ENCODE measurements around the gene ARIH2.

ARIH2 gene

GRCh38 chr3:49012441-49013017 lies 93.9 kb downstream of the ARIH2 start:
- no peak for TF ChIP-seq GATA3 (IDR thresholded peaks at IDR 0.05; ENCODE audit: low read depth, low read length)
- no peak for TF ChIP-seq GATA2 (IDR thresholded peaks at IDR 0.05; ENCODE audit: low read depth, low read length)

- TF ChIP-seq GATA2 (IDR thresholded peaks at IDR 0.05; ENCODE audit: low read depth, low read length), result no peak
- no peak for TF ChIP-seq GATA3 (IDR thresholded peaks at IDR 0.05; ENCODE audit: low read depth, low read length)
Observed at GRCh38 chr3:49013113-49013737, 94.6 kb downstream of the ARIH2 start.

- no peak for TF ChIP-seq GATA3 (IDR thresholded peaks at IDR 0.05; ENCODE audit: low read depth, low read length)
- TF ChIP-seq GATA2 (IDR thresholded peaks at IDR 0.05; ENCODE audit: low read depth, low read length), result no peak
Observed at GRCh38 chr3:49013738-49014660, 95.4 kb downstream of the ARIH2 start.

GRCh38 chr3:49015072-49015471 lies 96.4 kb downstream of the ARIH2 start:
- TF ChIP-seq GATA2 (IDR thresholded peaks at IDR 0.05; ENCODE audit: low read depth, low read length) (no peak), GATA3 (IDR thresholded peaks at IDR 0.05; ENCODE audit: low read depth, low read length) (no peak)

GRCh38 chr3:49015765-49016164 lies 97.1 kb downstream of the ARIH2 start:
- TF ChIP-seq GATA2 (IDR thresholded peaks at IDR 0.05; ENCODE audit: low read depth, low read length), result no peak
- TF ChIP-seq GATA3 (IDR thresholded peaks at IDR 0.05; ENCODE audit: low read depth, low read length), result no peak

DNA sequence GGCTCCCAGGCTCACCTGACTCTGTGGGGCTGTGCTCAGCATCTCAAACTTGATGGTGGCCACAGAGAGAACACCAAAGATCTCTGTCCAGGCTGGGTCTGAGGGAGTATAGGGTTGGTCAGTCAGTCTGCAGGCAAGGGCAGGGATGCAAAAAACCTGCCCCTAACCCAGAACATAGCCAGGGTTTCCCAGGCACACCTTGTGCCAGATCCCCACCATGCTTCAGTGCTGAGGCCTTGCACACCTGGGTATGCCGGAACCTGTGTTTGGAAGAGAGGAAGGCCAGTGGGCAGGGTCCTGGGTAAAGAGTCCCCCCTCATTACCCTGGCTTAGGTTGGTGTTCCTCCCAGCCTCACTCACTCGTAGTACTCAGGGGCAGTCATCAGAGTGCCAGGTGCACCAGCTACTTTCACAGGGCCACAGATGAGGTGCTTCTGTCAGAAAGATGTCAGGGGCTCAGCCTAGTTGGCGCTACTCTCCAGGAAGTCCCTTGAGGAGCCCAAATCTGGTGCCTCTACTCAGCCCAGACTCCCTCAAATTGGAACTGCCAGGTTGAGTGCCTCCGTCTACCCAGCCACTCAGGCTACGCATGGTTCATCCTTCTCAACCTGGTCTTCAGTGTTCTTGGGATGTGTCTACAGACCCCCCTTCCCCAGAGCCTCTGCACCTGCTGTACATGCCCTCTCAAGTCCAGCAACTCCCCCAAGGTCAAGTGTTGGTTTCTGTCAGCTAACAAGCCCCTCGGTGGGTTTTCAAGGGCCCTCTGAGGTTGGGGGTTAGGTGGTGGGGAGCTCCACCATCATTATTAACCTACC lies 98.0 kb downstream of the ARIH2 start:
- TF ChIP-seq GATA2 (IDR thresholded peaks at IDR 0.05; ENCODE audit: low read depth, low read length) (no peak), GATA3 (IDR thresholded peaks at IDR 0.05; ENCODE audit: low read depth, low read length) (no peak)

DNA sequence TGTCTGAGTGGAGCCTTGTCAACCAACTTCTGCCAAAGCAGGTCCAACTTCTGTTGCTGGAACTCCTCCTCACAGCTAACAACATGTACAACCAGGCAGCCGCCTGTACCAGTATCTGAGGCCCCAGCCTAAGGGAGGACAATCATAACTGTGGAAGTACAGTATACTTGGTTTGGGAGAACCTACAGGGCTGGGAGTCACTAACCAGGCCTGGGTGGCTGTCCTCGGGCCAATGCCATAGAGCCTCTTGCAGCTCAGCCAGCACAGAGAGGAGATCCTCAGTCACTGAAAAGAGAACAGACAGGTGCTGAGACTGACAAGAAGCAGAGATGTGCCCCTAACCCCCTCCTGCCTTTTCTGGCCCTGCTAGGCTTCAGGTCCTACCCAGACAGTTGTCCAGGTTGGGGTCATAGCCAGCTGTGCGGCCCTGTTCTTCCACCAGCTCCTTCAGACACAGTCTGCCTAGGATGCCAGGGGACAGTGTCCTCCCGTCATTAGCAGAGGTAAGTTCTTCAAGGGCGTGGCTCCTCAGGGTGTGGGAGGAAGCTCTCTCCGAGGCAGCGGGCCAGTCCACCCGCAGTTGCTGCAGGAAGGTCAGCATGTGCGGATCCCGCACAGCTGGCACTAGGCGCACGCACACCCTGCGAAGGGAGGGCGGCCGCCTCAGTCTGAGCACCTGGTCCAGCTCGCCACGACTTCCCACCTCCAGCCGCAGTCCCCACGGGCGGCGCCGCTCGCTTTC lies 98.8 kb downstream of the ARIH2 start:
- TF ChIP-seq GATA2 (IDR thresholded peaks at IDR 0.05; ENCODE audit: low read depth, low read length), result no peak
- TF ChIP-seq GATA3 (IDR thresholded peaks at IDR 0.05; ENCODE audit: low read depth, low read length), result no peak

DNA sequence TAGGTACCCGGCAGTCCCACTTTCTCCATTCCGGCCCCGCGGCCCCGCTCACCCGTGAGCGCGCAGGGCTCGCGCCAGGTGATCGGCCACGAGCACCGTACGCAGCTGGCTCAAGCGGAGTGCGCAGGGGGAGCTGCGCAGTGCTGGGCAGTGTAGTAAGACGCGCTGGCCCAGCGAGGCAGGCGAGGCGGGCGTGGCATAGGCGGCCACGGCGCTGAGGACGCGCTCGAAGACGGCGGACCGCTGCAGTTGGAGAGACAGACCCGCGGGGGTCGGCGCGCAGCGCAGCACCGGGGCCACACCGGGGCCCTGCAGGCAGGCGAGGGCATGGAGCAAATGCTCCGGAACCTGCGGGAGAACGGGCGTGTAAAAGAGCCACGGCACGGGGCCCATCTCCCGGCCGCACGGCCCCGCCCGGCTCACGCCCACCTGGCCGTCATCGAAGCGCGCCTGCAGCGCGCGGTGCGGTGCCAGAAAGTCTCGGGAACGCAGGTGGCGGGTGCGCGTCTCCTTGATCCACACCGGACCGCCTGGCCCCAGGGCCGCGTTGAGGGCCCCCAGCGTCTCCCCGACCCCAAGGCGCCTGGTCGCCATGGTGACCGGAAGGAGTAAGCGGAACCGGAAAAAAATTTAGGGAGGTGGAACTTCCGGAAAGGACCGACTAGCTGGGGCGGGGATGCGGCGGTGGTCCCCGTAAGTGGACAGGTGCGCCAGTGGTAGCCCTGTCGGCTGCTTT lies 99.5 kb downstream of the ARIH2 start, which contains the start of gene DALRD3:
Gene DALRD3 (minus strand): TSS at position 610 of the 736 bp plus-strand sequence. CDS start 16 bp downstream, at position 594.
- no peak for TF ChIP-seq GATA3 (IDR thresholded peaks at IDR 0.05; ENCODE audit: low read depth, low read length)
- no peak for TF ChIP-seq GATA2 (IDR thresholded peaks at IDR 0.05; ENCODE audit: low read depth, low read length)

DNA sequence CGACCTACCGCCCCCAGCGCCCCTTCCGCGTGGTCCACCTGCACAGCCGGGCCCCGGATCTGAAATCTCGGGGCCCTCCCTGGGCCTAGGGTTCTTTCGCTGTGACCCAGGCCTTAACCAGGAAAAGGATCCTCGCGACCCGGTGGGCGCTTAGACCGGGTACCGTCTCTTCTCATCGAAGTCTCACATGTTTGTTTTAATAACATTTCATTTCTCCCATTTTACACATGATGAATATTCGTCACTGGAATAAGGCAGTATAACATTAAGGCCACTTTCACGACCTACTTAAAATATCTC lies 100.0 kb downstream of the ARIH2 start:
- TF ChIP-seq GATA2 (IDR thresholded peaks at IDR 0.05; ENCODE audit: low read depth, low read length), result no peak
- no peak for TF ChIP-seq GATA3 (IDR thresholded peaks at IDR 0.05; ENCODE audit: low read depth, low read length)

GRCh38 chr3:49019941-49020329 lies 101.3 kb downstream of the ARIH2 start:
- no peak for TF ChIP-seq GATA3 (IDR thresholded peaks at IDR 0.05; ENCODE audit: low read depth, low read length)
- no peak for TF ChIP-seq GATA2 (IDR thresholded peaks at IDR 0.05; ENCODE audit: low read depth, low read length)

- TF ChIP-seq GATA2 (IDR thresholded peaks at IDR 0.05; ENCODE audit: low read depth, low read length) (no peak), GATA3 (IDR thresholded peaks at IDR 0.05; ENCODE audit: low read depth, low read length) (no peak)
Observed at GRCh38 chr3:49020330-49021212, 101.9 kb downstream of the ARIH2 start.
